ENCODE data around the gene BMI1.

DNA sequence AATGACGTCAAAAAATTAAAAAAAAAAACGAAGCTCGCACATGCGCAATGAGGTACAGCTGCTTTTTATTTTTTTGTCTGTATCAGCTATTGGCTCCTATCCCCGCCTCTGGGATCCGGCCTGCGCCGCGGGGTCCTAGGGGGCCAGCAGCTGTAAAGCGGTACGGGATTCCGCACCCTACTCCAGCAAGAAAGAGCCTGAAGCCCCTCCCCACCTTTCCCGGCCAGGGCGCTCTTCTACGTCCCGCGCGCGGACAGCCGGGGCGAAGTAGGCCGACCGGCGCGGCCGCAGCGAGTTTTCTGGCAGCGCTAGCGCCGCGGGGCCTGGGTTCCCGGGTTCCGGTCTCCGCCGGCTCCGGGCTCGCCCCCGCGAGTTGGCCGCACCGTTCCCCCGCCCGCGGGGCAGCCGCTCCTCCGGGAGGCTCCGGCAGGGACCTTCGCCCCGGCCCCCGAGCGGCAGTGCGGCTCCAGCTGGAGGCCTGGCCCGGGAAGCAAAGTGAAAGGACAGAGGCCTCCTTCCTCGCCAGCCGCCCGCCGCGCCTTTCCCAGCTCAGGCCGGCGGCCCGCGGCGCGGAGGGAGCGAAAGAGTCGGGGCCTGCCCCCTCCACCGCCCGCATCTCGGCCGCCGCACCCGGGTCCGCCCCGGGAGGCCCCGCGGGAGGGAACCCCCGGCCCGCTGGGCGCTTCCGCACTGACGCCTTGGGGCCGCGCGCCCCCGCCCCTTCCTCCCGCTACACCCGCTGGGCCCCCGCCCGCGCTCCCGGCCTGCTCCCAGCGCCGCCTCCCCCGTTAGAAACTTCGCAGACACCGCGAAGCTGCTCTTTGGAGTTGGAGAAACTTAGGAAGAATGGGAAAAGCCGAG is 19.7 kb downstream of the BMI1 start:
- TF ChIP-seq, protein P1, sequence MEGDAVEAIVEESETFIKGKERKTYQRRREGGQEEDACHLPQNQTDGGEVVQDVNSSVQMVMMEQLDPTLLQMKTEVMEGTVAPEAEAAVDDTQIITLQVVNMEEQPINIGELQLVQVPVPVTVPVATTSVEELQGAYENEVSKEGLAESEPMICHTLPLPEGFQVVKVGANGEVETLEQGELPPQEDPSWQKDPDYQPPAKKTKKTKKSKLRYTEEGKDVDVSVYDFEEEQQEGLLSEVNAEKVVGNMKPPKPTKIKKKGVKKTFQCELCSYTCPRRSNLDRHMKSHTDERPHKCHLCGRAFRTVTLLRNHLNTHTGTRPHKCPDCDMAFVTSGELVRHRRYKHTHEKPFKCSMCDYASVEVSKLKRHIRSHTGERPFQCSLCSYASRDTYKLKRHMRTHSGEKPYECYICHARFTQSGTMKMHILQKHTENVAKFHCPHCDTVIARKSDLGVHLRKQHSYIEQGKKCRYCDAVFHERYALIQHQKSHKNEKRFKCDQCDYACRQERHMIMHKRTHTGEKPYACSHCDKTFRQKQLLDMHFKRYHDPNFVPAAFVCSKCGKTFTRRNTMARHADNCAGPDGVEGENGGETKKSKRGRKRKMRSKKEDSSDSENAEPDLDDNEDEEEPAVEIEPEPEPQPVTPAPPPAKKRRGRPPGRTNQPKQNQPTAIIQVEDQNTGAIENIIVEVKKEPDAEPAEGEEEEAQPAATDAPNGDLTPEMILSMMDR (optimal IDR thresholded peaks at IDR 0.05 in 1 of 3, IDR thresholded peaks at IDR 0.05 in 1 of 3, conservative IDR thresholded peaks at IDR 0.05 in 1 of 3; ENCODE audit: extremely low read depth in 1 of 3, insufficient read depth in 2 of 3, low read length in 3 of 3) = no peak
- no peak for TF ChIP-seq EZH2 (IDR thresholded peaks at IDR 0.05; ENCODE audit: low read length)
